ENCODE results near the gene CNNM3. TPM values are rescaled to one million over a fixed set of nuclear protein-coding genes. Genes with fewer than 3 reads are reported as not detected.
A peak's percentile ranks its signal among the peaks of the same experiment; 100 is the strongest.

The CNNM3 gene
- 7.1 and 8.5 TPM in 2 replicates for total RNA-seq (2014; rRNA removed; shearing (Covaris generic); ENCODE audit: low replicate concordance)

DNA sequence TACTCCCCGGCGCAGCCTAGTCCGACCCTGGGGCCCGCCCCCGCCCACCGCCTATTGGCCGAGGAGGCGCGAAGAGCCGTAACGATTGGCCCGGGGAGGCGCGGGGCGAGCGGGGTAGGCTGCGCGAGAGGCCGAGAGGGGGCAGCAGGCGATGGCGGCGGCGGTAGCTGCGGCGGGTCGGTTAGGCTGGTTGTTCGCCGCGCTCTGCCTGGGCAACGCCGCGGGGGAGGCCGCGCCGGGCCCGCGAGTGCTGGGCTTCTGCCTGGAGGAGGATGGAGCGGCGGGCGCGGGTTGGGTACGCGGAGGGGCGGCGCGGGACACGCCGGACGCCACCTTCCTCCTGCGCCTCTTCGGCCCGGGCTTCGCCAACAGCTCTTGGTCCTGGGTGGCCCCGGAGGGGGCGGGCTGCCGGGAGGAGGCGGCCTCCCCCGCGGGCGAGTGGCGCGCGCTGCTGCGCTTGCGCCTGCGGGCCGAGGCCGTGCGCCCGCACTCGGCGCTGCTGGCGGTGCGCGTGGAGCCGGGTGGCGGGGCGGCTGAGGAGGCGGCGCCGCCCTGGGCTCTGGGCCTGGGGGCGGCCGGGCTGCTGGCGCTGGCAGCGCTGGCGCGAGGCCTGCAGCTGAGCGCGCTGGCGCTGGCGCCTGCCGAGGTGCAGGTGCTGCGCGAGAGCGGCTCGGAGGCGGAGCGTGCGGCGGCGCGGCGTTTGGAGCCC lies at the start of gene CNNM3:
CNNM3 (plus strand) TSS at position 142 of the 709 bp plus-strand sequence; CDS start at position 152, 10 bp downstream.
- peak within 1 kb of the TSS; percentile 66 for H3K4me3 ChIP-seq
- H3K36me3 ChIP-seq = no peaks in the 10 kb centered on the region
- H3K27me3 ChIP-seq = no peaks in the 10 kb centered on the region
- H3K9me3 ChIP-seq = no peaks in the 10 kb centered on the region
- peak; percentile 97 for DNase-seq

DNA sequence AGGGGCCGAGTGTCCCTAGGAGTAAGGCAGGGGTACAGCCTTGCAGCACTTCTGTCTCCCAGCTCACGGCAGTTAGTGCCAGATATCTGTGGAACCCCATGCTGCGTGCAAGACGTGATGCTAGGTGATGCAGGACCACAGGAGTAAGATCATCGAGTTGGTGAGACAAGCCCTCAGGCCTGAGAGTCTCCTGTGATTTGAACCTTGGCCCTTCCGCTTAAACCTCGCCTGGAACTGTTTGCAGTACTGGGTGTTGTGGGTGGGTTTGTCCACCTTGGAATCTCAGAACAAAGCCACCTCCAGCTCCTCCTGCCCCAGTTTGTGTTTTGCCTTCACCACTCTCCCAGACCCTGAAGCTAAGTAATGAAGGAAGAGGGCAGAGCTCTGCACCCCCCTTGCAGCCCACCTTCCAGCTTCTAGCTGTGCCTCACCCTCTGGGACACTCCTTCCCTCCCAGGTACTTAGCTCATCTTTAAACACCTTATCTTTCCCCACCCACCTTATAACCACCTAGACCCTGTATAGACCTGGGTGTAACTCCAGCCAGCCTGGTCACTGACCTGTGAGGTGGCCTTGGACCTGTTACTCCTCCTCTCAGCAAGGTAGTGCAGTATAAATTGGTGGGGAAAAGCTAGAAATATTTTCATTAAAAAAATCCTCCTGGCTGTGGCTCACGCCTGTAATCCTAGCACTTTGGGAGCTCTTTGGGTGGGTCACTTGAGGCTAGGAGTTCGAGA lies 48.8 kb upstream of the CNNM3 start:
- H3K9me3 ChIP-seq = no peaks in the 10 kb centered on the region
- no peaks in the 10 kb centered on the region for H3K27me3 ChIP-seq
- no peaks in the 10 kb centered on the region for H3K36me3 ChIP-seq
- H3K4me3 ChIP-seq = no peak overlapping the region
- no peak for DNase-seq

DNA sequence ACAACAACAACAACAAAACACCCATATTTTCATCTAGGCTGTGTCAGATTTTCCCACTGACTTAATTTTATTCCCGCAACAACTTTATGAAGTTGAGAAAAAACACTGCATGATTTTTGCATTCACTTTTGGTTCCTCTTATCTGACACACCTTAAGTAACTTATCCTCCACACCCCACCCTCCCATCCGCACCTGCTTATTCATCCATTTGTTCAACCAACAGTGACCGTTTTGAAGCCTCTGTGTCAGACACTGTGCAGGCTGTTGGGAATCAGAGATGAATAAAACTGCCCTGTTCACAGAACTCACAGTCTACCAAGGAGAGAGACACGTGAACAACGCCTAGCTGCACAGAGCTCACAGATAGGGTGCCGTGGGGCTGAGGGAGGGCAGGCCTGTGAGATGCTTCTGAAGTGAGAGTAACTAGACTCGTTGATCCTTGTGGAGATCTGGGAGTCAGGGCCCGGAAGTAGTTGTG lies 47.9 kb upstream of the CNNM3 start:
- Histone ChIP-seq H3K36me3 (no peaks in the 10 kb centered on the region), H3K9me3 (no peaks in the 10 kb centered on the region), H3K4me3 (no peak overlapping the region), H3K27me3 (no peaks in the 10 kb centered on the region)
- no peak for DNase-seq

DNA sequence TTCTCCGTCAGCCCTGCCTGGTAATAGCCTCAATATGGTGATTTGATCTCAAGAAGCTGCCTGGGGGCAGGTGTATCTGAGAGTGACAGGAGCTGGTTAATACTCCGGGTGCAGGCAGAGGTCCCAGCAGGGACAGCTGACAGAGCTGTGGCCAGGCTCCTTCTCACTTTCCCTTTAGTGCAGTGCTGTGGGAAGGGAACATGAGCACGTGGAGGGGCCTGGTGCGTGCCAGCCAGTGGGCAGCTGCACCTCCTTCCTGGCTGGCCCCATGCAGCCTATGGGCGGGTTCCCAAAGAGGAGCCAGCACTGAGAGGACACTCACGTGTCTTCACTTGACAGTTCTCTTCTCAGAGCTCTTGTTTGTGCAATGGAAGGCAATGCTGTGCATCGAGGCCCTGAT lies 46.3 kb upstream of the CNNM3 start:
- no peaks in the 10 kb centered on the region for H3K36me3 ChIP-seq
- DNase-seq = no peak
- H3K9me3 ChIP-seq = no peaks in the 10 kb centered on the region
- no peaks in the 10 kb centered on the region for H3K27me3 ChIP-seq
- no peak overlapping the region for H3K4me3 ChIP-seq

DNA sequence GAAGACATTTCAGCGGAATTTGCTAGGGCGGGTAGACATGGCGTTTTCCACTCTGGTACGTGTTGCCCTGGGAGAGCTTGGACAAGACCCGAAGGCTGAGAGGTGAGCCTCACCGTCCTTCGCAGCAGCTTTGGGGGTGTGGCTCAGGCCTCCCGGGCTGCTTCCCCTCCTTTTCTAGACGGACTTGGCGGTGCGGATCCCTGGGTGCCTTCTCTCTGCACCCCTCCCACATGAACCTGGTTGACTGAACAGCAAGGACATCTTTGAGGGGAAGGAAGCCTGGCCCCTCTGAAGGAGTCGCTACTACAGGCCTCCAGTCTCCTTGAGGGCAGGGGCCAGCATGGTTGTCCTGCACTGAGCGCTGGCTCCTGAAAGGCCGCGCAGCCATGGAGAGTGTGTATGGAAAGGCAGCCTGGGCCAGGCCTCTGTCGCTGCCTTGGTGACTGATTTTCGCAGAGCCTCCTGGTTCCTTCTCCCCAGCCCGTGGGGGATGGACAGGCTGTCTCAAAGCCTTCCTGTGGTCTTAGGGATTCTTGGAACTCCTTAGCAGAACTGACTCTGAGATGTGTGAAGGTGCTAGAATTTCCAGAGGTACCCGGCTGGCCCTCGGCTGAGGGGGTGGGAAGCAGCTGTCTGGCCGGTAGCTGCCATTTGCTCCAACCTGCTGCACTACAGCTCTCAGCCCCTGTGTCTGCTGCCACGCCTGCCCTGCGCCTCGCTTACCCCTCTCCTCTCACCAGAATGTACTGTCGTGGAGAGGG lies 45.4 kb upstream of the CNNM3 start:
- DNase-seq = no peak
- H3K4me3 ChIP-seq = no peak overlapping the region
- H3K27me3 ChIP-seq = no peaks in the 10 kb centered on the region
- H3K36me3 ChIP-seq = no peaks in the 10 kb centered on the region
- H3K9me3 ChIP-seq = no peaks in the 10 kb centered on the region

DNA sequence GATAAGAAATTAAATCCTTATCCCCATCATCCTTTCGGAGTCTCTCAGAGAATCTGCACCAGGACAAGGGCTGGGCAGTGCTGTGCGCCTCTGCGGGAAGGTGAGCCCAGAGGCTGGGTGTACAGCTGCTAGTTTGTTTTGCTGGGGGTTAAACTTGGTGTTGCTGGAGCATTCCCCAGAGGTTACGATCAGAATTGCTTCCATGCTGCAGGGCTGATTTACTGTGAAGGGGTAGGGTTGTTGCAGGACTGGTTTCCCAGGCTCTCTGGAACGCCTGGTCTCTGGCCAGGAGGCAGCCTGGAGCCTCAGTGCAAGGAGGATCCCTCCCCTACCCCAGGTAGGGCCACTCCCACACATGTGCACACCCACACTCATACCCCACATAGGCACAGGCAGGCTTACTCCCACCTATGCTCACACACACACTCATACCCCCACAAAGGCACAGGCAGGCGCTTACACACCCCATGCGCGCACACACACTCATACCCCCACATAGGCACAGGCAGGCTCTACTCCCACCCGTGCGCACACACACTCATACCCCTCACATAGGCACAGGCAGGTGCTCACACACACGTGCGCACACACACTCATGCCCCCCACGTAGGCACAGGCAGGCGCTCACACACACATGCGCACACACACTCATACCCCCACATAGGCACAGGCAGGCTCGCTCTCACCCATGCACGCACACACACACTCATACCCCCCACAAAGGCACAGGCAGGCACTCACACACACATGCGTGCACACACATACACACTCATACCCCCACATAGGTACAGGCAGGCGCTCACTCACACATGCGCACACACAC lies 44.1 kb upstream of the CNNM3 start:
- Histone ChIP-seq H3K9me3 (no peaks in the 10 kb centered on the region), H3K4me3 (no peak overlapping the region), H3K36me3 (no peaks in the 10 kb centered on the region), H3K27me3 (no peaks in the 10 kb centered on the region)
- DNase-seq = no peak

DNA sequence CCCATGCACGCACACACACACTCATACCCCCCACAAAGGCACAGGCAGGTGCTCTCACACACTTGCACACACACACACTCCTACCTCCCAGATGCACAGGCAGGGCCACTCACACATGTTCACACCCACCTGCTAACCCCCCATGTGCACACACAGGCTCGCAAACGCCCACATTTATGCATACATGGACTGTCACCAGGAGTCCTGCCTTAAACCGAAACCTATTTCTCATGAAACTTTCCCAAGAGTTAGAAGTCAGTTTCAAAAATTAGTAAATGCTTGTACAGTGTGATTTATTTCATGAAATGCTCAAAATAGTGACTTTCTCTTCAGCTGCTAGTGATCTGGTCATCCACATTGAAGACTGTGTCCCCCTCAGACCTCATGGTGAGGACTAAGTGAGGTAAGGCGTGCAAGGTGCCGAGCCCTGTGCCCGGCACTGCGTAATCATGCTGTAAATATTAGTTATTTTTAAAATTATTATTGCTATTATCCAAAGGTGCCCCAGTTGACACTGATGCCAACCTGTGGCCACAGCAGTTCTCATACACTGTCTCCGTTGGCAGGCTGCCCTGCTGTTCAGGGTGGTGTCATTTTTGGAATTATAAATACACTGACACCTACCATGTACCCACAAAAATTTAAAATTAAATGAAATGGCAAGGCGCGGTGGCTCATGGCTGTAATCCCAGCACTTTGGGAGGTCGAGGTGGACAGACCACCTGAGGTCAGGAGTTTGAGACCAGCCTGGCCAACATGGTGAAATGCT lies 43.0 kb upstream of the CNNM3 start:
- Histone ChIP-seq H3K4me3 (no peak overlapping the region), H3K9me3 (no peaks in the 10 kb centered on the region), H3K27me3 (no peaks in the 10 kb centered on the region), H3K36me3 (no peaks in the 10 kb centered on the region)
- no peak for DNase-seq

DNA sequence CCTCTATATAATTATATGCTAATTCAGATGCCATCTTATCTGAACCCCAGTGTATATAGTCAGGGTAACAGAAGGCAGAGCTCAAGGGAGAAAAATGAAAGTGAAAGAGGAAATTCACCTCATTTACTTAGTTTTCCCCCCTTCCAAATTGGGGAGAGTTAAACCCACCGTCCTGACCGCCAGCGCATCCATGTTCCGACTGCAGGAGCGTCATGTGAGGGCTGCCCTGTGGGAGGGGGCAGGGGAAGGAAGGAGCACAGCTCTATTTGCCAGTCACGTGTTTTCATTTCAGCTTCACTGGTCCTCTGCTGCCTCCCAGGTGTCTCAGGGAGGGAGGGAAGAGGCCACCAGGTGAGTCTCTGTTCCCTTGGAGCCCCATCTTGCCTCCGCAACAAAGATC lies 42.1 kb upstream of the CNNM3 start:
- Histone ChIP-seq H3K36me3 (no peaks in the 10 kb centered on the region), H3K9me3 (no peaks in the 10 kb centered on the region), H3K4me3 (no peak overlapping the region), H3K27me3 (no peaks in the 10 kb centered on the region)
- no peak for DNase-seq

DNA sequence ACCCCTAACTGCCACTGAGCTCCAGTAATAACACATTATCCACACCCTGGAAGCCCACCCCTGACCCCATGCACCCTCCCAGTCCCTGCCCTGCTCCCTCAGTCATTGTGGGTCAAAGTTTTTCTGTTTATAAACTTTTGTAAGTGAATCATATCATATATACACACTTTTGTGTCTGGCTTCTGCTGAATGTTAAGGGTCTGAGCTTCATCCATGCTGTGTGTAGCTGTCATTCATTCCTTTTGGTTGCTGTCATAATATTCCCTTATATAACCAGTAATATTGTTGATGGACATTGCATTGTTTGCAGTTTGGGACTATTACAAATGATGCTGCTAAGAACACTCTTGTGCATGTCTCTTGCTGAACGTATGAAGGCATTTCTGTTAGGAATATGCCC lies 40.9 kb upstream of the CNNM3 start:
- Histone ChIP-seq H3K9me3 (no peaks in the 10 kb centered on the region), H3K4me3 (no peak overlapping the region), H3K36me3 (no peaks in the 10 kb centered on the region), H3K27me3 (no peaks in the 10 kb centered on the region)
- DNase-seq = no peak

DNA sequence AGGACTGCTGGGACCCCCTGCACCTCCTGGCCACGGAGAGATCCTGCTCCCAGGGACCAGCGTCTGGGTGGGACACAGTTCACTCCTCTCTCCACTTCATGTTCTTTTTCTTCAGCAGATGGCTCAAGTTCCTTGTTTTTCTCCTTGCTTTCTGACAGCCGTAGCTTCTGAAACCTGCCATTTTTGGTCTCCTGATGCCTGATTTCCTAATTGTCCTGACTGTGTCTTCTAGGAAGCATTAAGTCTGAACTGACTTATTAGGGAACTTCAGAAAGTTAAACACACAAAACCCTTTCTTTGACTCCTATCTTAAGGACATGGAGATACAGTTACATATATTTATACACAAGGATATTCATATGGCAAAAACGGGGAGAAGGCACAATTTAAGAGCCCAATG lies 32.7 kb upstream of the CNNM3 start:
- Histone ChIP-seq H3K36me3 (no peaks in the 10 kb centered on the region), H3K4me3 (no peak overlapping the region), H3K27me3 (no peaks in the 10 kb centered on the region), H3K9me3 (no peaks in the 10 kb centered on the region)
- no peak for DNase-seq

DNA sequence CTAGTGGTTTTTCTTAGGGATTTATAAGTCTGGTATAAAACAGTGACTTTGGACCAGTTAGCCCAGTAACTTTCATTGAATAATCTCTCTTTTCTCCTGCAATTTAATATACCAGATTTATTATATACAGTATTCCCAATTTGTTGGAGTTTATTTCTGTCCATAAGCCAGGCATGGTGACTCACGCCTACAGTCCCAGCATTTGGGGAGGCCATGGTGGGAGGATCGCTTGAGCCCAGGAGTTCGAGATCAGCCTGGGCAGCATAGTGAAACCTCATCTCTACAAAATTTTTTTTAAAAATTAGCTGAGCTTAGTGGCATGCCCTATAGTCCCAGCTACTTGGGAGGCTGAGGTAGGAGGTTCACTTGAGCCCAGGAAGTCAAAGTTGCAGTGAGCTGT lies 28.7 kb upstream of the CNNM3 start:
- no peak overlapping the region for H3K4me3 ChIP-seq
- H3K9me3 ChIP-seq = no peaks in the 10 kb centered on the region
- DNase-seq = peak; percentile 60
- H3K36me3 ChIP-seq = no peaks in the 10 kb centered on the region
- H3K27me3 ChIP-seq = no peaks in the 10 kb centered on the region

DNA sequence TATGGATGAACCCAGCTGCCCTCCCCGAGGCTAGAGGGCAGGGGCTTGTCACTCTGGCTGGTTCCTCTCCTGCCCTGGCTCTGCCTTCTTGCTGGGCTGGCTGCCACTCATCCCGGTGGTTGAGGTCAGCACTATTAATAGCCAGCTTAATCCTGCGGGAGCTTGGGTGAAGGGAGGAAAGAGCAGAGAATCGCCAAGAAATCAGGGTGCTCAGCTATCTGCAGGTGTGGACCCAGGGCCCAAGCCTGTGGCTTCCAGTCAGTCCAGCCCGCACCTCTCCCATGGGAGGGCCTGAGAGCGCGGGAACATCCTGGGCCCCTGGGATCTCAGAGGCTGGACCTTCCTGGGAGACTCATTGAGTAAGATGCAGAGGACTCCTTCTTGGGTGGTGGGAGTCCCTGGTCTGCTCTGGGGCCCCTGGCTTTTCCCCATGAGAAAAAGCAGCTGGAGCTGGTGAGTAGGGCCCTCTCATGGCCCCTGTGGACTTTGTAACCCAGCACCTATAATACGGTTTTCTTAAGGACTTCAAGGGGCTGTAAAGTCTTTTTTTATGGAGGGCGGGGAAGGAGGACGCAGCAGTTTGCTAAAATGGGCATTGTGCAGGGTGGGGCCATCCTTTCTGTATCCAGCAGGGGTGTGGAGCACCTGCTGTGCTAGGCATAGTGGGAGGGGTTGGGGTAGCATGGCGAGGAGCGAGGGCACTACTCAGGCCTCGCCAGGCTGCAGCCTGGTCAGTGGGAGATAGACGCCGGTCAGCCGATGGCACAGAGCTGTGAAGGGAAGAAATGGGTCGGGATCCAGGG lies 27.4 kb upstream of the CNNM3 start:
- Histone ChIP-seq H3K4me3 (no peak overlapping the region), H3K9me3 (no peaks in the 10 kb centered on the region), H3K36me3 (no peaks in the 10 kb centered on the region), H3K27me3 (no peaks in the 10 kb centered on the region)
- DNase-seq = peak; percentile 88

DNA sequence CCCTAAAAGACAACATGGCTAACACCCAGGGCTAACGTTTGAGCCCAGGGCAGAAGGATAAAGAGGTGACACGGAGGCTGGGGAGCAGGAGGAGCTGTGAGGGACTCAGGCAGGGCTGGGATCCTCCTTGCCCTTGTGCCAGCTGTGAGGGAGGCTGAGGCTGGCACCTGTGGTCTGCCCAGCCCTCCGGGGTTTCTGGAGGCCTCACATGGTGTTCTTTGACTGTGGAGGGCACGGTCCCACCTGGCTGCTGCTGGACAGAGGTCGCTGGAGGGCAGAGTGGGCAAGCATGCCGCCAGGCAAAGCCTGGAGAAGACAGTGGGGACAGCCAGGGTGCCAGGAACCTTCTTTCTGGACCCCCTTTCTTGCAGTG lies 26.8 kb upstream of the CNNM3 start:
- H3K36me3 ChIP-seq = no peaks in the 10 kb centered on the region
- DNase-seq = no peak
- no peaks in the 10 kb centered on the region for H3K9me3 ChIP-seq
- no peaks in the 10 kb centered on the region for H3K27me3 ChIP-seq
- H3K4me3 ChIP-seq = no peak overlapping the region

DNA sequence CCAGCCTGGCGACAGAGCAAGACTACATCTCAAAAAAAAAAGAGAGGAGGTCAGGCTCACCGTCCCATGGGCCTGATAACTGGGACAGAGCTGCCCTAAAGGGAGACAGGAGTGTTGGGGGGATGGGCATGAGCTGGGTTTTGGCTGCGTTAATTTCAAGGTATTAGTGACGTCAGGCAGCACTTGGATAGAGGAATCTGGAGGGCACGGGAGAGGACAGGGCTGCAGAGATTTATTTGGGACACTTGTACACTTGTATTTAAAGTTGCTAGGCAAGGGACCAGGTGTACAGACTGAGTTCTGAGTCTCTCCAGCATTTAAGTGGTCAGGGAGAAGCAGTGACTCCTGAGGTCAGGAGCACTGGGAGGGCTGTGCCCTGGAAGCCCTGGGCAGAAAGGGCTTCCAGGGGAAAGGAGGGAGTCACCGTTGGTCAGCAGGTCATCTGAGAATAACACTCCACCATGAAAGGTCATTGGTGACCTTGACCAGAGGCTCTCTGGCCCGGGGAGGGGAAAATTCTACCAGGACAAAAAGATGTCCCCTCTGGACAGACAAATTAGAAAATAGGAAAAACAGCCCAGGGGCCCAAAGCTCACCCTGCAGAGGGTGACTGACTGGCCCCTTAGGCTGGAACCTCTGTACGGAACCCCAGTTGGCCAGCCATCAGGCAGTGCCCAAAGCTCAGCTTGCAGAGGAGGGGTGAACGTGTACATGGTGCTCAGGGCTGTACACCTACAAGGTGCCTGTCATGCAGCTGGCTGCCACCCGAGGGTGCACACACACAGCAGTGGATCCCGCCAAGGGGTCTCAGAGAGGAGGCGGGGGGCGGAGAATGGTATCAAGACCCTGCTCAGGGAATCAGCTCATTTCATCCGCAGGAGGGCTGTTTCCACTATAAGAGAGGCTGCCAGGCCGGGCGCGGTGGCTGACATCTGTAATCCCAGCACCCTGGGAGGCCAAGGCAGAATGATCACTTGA lies 23.0 kb upstream of the CNNM3 start:
- Histone ChIP-seq H3K9me3 (no peaks in the 10 kb centered on the region), H3K27me3 (no peaks in the 10 kb centered on the region), H3K36me3 (no peaks in the 10 kb centered on the region), H3K4me3 (no peak overlapping the region)
- no peak for DNase-seq
